HEK293 (cell line): ENCODE data around the gene SLC28A1.
A peak's percentile ranks its signal among the peaks of the same experiment; 100 is the strongest.

Experiments used
- CTCF ChIA-PET: fragments of 350-600 bp; formaldehyde crosslinking; extraction: SDS; loops from one replicate; lab custom pipeline; 2021; ENCODE audit warnings: antibody characterized with exemption; lab: Yijun Ruan, JAX
- POLR2A ChIA-PET: fragments of 300-600 bp; formaldehyde crosslinking; extraction: SDS; loops from one replicate; lab custom pipeline; 2020; ENCODE audit warnings: antibody characterized with exemption, inconsistent platforms; lab: Yijun Ruan, JAX
- H3K27ac ChIP-seq: fragments of 200-500 bp; sonication (Bioruptor generic); 2 replicates; pipeline ENCODE4 v1.5.1; 2014; ENCODE audit warnings: low read depth, low read length, control low read depth, inconsistent platforms; ENCODE audit errors: extremely low read depth
- H3K36me3 ChIP-seq, 2 experiments: fragments of 200-500 bp in 1 of 2; sonication (Bioruptor generic) in 1 of 2; 1 replicate in 1 of 2; 2 replicates in 1 of 2; pipeline ENCODE4 v1.5.1; 2014 to 2017; ENCODE audit warnings: inconsistent platforms in 2 of 2, low read length in 2 of 2; ENCODE audit not compliant: control insufficient read depth in 2 of 2, insufficient read depth in 1 of 2
- H3K4me1 ChIP-seq: fragments of 200-500 bp; sonication (Bioruptor generic); 2 replicates; pipeline ENCODE4 v1.5.1; 2014; ENCODE audit warnings: mild to moderate bottlenecking, low read length, inconsistent platforms; ENCODE audit not compliant: control insufficient read depth, insufficient read depth
- H3K4me3 ChIP-seq: 2 replicates; pipeline ENCODE4 v1.5.1; 2011; ENCODE audit warnings: low read depth, mild to moderate bottlenecking, control low read depth, low read length, moderate library complexity
- H3K9me3 ChIP-seq: fragments of 200-500 bp; sonication (Bioruptor generic); 2 replicates; pipeline ENCODE4 v1.5.1; 2014; ENCODE audit warnings: low read depth, low read length, inconsistent platforms; ENCODE audit not compliant: control insufficient read depth, insufficient read depth
- BCL11B ChIP-seq: fragments of 450-650 bp; formaldehyde crosslinking; IDR thresholded peaks from 2 replicates; pipeline ENCODE4 v1.5.1; 2016; ENCODE audit warnings: low read depth, missing biosample characterization, missing genetic modification characterization
- ELK4 ChIP-seq: IDR thresholded peaks from 2 replicates; pipeline ENCODE4 v1.6.1; 2011; ENCODE audit warnings: mild to moderate bottlenecking, low read depth, low read length, borderline replicate concordance
- HIC1 ChIP-seq: fragments of 450-650 bp; formaldehyde crosslinking; IDR thresholded peaks from 2 replicates; pipeline ENCODE4 v1.5.1; 2016; ENCODE audit warnings: missing biosample characterization, missing genetic modification characterization
- KLF10 ChIP-seq: fragments of 450-650 bp; IDR thresholded peaks from 2 replicates; pipeline ENCODE4 v1.5.1; 2018; ENCODE audit warnings: missing biosample characterization, mild to moderate bottlenecking, missing genetic modification characterization
- PRDM10 ChIP-seq: fragments of 450-650 bp; formaldehyde crosslinking; IDR thresholded peaks from 2 replicates; pipeline ENCODE4 v1.5.1; 2016; ENCODE audit warnings: missing biosample characterization, missing genetic modification characterization
- REPIN1 ChIP-seq: fragments of 450-650 bp; formaldehyde crosslinking; IDR thresholded peaks from 2 replicates; pipeline ENCODE4 v1.5.1; 2017; ENCODE audit warnings: missing biosample characterization, missing genetic modification characterization, low read depth
- SETDB1 ChIP-seq: IDR thresholded peaks from one replicate; pipeline ENCODE4 v1.6.1; 2017; ENCODE audit warnings: mild to moderate bottlenecking, low read length, moderate library complexity, mixed read lengths; ENCODE audit not compliant: insufficient read length
- TRIM28 ChIP-seq: IDR thresholded peaks from 2 replicates; pipeline ENCODE4 v1.6.1; 2011; ENCODE audit warnings: low read length, control low read depth, borderline replicate concordance
- ZFP37 ChIP-seq: fragments of 450-650 bp; formaldehyde crosslinking; IDR thresholded peaks from 2 replicates; pipeline ENCODE4 v1.5.1; 2016; ENCODE audit warnings: missing biosample characterization, missing genetic modification characterization
- ZFP69B ChIP-seq: fragments of 450-650 bp; formaldehyde crosslinking; IDR thresholded peaks from 2 replicates; pipeline ENCODE4 v1.5.1; 2016; ENCODE audit warnings: missing biosample characterization, missing genetic modification characterization
- ZNF184 ChIP-seq: fragments of 450-650 bp; IDR thresholded peaks from 2 replicates; pipeline ENCODE4 v1.5.1; 2018; ENCODE audit warnings: missing biosample characterization, mild to moderate bottlenecking, missing genetic modification characterization
- ZNF354C ChIP-seq: fragments of 450-650 bp; formaldehyde crosslinking; IDR thresholded peaks from 2 replicates; pipeline ENCODE4 v1.5.1; 2016; ENCODE audit warnings: missing biosample characterization, missing genetic modification characterization, low read depth, borderline replicate concordance
- ZNF362 ChIP-seq: fragments of 450-650 bp; formaldehyde crosslinking; IDR thresholded peaks from 2 replicates; pipeline ENCODE4 v1.5.1; 2016; ENCODE audit warnings: missing biosample characterization, missing genetic modification characterization
- ZNF394 ChIP-seq: fragments of 450-650 bp; formaldehyde crosslinking; IDR thresholded peaks from 2 replicates; pipeline ENCODE4 v1.5.1; 2016; ENCODE audit warnings: missing biosample characterization, missing genetic modification characterization, mild to moderate bottlenecking, moderate library complexity, borderline replicate concordance
- ZNF433 ChIP-seq: fragments of 450-650 bp; formaldehyde crosslinking; IDR thresholded peaks from 2 replicates; pipeline ENCODE4 v1.5.1; 2016; ENCODE audit warnings: missing biosample characterization, missing genetic modification characterization, low read depth
- ZNF510 ChIP-seq: fragments of 450-650 bp; formaldehyde crosslinking; IDR thresholded peaks from 2 replicates; pipeline ENCODE4 v1.5.1; 2018; ENCODE audit warnings: mild to moderate bottlenecking, missing genetic modification characterization, missing biosample characterization; ENCODE audit not compliant: insufficient replicate concordance
- ZNF549 ChIP-seq: fragments of 450-650 bp; IDR thresholded peaks from 2 replicates; pipeline ENCODE4 v1.5.1; 2018; ENCODE audit warnings: missing biosample characterization, missing genetic modification characterization, mild to moderate bottlenecking, inconsistent platforms, moderate library complexity
- ZNF555 ChIP-seq: fragments of 450-650 bp; formaldehyde crosslinking; conservative IDR thresholded peaks from 2 replicates; pipeline ENCODE4 v1.5.1; 2017; ENCODE audit warnings: missing biosample characterization, mild to moderate bottlenecking, missing genetic modification characterization, inconsistent platforms
- ZNF600 ChIP-seq: fragments of 450-650 bp; formaldehyde crosslinking; IDR thresholded peaks from 2 replicates; pipeline ENCODE4 v1.5.1; 2016; ENCODE audit warnings: missing biosample characterization, missing genetic modification characterization
- ZNF654 ChIP-seq: fragments of 450-650 bp; formaldehyde crosslinking; IDR thresholded peaks from 2 replicates; pipeline ENCODE4 v1.5.1; 2016; ENCODE audit warnings: low read depth, missing biosample characterization, missing genetic modification characterization
- ZNF660 ChIP-seq: fragments of 450-650 bp; IDR thresholded peaks from 2 replicates; pipeline ENCODE4 v1.5.1; 2018; ENCODE audit warnings: missing biosample characterization, mild to moderate bottlenecking, missing genetic modification characterization
- ZNF707 ChIP-seq: fragments of 450-650 bp; formaldehyde crosslinking; IDR thresholded peaks from 2 replicates; pipeline ENCODE4 v1.5.1; 2016; ENCODE audit warnings: missing biosample characterization, missing genetic modification characterization
- ZNF776 ChIP-seq: fragments of 450-650 bp; formaldehyde crosslinking; IDR thresholded peaks from 2 replicates; pipeline ENCODE4 v1.5.0; 2017; ENCODE audit warnings: missing biosample characterization, missing genetic modification characterization, borderline replicate concordance
- ZSCAN23 ChIP-seq: fragments of 450-650 bp; formaldehyde crosslinking; IDR thresholded peaks from 2 replicates; pipeline ENCODE4 v1.5.1; 2016; ENCODE audit warnings: missing biosample characterization, missing genetic modification characterization
- ZSCAN5A ChIP-seq: fragments of 450-650 bp; formaldehyde crosslinking; IDR thresholded peaks from 2 replicates; pipeline ENCODE4 v1.5.1; 2016; ENCODE audit warnings: missing biosample characterization, missing genetic modification characterization

SLC28A1 gene

GRCh38 chr15:84947947-84948830 lies 63.7 kb downstream of the SLC28A1 start:
- no peaks in the 10 kb centered on the region for H3K9me3 ChIP-seq
- H3K36me3 ChIP-seq: no peaks in the 10 kb centered on the region
- ChIA-PET POLR2A (no interaction called here), CTCF (interaction anchor here (0.7 to 2.3 kb wide), 7 partner anchors 7 to 103 kb away, joined by 3 to 11 read pairs (median 5); no protein-coding TSS in a partner anchor)
- H3K27ac ChIP-seq: no peak overlapping the region
- no peak overlapping the region for H3K4me3 ChIP-seq
- H3K4me1 ChIP-seq: no peaks in the 10 kb centered on the region
- TF ChIP-seq ZNF362 (tag by site-specific recombination) (no peak), HIC1 (tag by site-specific recombination) (no peak), ZNF660 (tag by site-specific recombination) (0 out of 2 replicates have a peak, but pooled peaks have one; percentile 39), ZNF654 (tag by site-specific recombination) (no peak), ZNF600 (tag by site-specific recombination) (peak; percentile 79), ZNF354C (tag by site-specific recombination) (no peak), ZSCAN23 (no peak)

GRCh38 chr15:84949043-84949442 lies 64.6 kb downstream of the SLC28A1 start:
- no peaks in the 10 kb centered on the region for H3K36me3 ChIP-seq
- no peaks in the 10 kb centered on the region for H3K4me1 ChIP-seq
- no peak for TF ChIP-seq REPIN1
- no peak for TF ChIP-seq ZNF433 (tag by site-specific recombination)
- no peak for TF ChIP-seq KLF10
- no peak for TF ChIP-seq ZNF549 (tag by site-specific recombination)
- TF ChIP-seq ELK4: no peak
- no peak for TF ChIP-seq ZSCAN5A (tag by site-specific recombination)
- no peak for TF ChIP-seq ZNF707 (tag by site-specific recombination)
- no peak for TF ChIP-seq ZNF510 (tag by site-specific recombination)
- no peak for TF ChIP-seq ZFP37 (tag by site-specific recombination)
- TF ChIP-seq ZFP69B (tag by site-specific recombination): no peak
- TF ChIP-seq ZNF776 (tag by site-specific recombination): no peak
- TF ChIP-seq PRDM10 (tag by site-specific recombination): no peak
- TF ChIP-seq TRIM28: no peak
- no peak for TF ChIP-seq ZNF184 (tag by site-specific recombination)
- TF ChIP-seq SETDB1: no peak
- no peak for TF ChIP-seq ZNF394 (tag by site-specific recombination)
- TF ChIP-seq ZNF555 (tag by site-specific recombination): no peak
- TF ChIP-seq BCL11B (tag by site-specific recombination): no peak
- H3K27ac ChIP-seq: no peak overlapping the region
- no peaks in the 10 kb centered on the region for H3K9me3 ChIP-seq
- ChIA-PET CTCF (interaction anchor here (1.7 to 2.3 kb wide), 2 partner anchors 9 to 104 kb away, joined by 7 to 11 read pairs; no protein-coding TSS in a partner anchor), POLR2A (no interaction called here)
- no peak overlapping the region for H3K4me3 ChIP-seq
